ENCODE results near the gene TXNL4B.

DNA sequence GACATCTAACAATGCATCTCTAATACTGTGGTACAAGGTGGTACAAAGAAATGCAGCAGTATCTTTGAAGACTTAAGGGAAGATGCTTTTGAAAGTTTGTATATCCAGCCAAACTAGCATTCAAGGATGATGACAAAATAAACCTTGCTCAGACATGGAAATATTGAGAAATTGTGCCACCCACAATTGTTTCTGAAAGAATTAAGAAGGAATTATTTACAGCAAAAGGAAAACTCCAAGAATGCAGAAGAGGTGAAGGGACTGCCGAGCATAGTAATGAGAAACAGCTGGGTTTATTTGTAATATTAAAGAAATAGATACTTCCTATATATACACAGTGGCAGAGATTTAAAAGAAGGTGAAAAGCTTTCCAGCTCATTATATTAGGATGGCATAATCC is 49.1 kb upstream of the TXNL4B start:
- TF ChIP-seq, protein P1, sequence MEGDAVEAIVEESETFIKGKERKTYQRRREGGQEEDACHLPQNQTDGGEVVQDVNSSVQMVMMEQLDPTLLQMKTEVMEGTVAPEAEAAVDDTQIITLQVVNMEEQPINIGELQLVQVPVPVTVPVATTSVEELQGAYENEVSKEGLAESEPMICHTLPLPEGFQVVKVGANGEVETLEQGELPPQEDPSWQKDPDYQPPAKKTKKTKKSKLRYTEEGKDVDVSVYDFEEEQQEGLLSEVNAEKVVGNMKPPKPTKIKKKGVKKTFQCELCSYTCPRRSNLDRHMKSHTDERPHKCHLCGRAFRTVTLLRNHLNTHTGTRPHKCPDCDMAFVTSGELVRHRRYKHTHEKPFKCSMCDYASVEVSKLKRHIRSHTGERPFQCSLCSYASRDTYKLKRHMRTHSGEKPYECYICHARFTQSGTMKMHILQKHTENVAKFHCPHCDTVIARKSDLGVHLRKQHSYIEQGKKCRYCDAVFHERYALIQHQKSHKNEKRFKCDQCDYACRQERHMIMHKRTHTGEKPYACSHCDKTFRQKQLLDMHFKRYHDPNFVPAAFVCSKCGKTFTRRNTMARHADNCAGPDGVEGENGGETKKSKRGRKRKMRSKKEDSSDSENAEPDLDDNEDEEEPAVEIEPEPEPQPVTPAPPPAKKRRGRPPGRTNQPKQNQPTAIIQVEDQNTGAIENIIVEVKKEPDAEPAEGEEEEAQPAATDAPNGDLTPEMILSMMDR (IDR thresholded peaks at IDR 0.05; ENCODE audit: insufficient read depth, low read depth, low read length), result no peak
- TF ChIP-seq EZH2 (IDR thresholded peaks at IDR 0.05; ENCODE audit: insufficient read depth, low read length), result no peak
